AG10803 (cell line): ENCODE data around the gene AGAP9.

Experiments used
- DNase-seq: peaks from one replicate; pipeline ENCODE4 v3.0.0; 2010; ENCODE audit warnings: low read depth
- H3K4me3 ChIP-seq: 2 replicates; pipeline ENCODE4 v1.5.1; 2011; ENCODE audit warnings: mild to moderate bottlenecking, low read length, control low read depth
- CTCF ChIP-seq: conservative IDR thresholded peaks from 2 replicates; pipeline ENCODE4 v1.5.1; 2011; ENCODE audit warnings: mild to moderate bottlenecking, low read length, control low read depth, inconsistent platforms

The AGAP9 gene

GRCh38 chr10:47452495-47453140, 70.8 kb downstream of the AGAP9 start:
- TF ChIP-seq CTCF, result no peak
- DNase-seq, result no peak
- no peak overlapping the region for H3K4me3 ChIP-seq

GRCh38 chr10:47451998-47452494, 71.4 kb downstream of the AGAP9 start:
- no peak for TF ChIP-seq CTCF

More at GRCh38 chr10:47451998-47452494, 71.4 kb downstream of the AGAP9 start:
- DNase-seq, result no peak
- no peak overlapping the region for H3K4me3 ChIP-seq
